Right lobe of liver (tissue), 6 donors: ENCODE data around the gene TMEM30A. TPM values are rescaled to one million over a fixed set of nuclear protein-coding genes. Genes with fewer than 3 reads are reported as not detected.

Experiments
- ATAC-seq, 4 donors: fragments of 200-7000 bp; cut with Tn5 transposase; one replicate each; pipeline ENCODE4 v1.9.1; 2020; ENCODE audit warnings: mild to moderate bottlenecking in 4 of 4, moderate library complexity in 4 of 4
- DNase-seq, 3 donors: peaks; one replicate each; pipeline ENCODE4 v3.0.0-alpha.2; 2020
- H3K27ac ChIP-seq, 3 donors: fragments of 200-600 bp; one replicate each; pipeline ENCODE4 v1.8.0; 2022
- H3K27me3 ChIP-seq, 2 donors: fragments of 200-600 bp; one replicate each; pipeline ENCODE4 v1.8.0; 2022
- H3K36me3 ChIP-seq, 4 donors: fragments of 200-600 bp; sonication (generic) in 1 of 4; one replicate each; pipeline versions ENCODE4 v1.5.1 to v1.8.0; 2017 to 2022; ENCODE audit warnings: control low read depth in 1 of 4
- H3K4me1 ChIP-seq, 4 donors: fragments of 200-600 bp; sonication (generic) in 1 of 4; one replicate each; pipeline versions ENCODE4 v1.5.1 to v1.8.0; 2017 to 2022; ENCODE audit warnings: control low read depth in 1 of 4
- H3K4me3 ChIP-seq, 3 donors: fragments of 200-600 bp; one replicate each; pipeline ENCODE4 v1.8.0; 2022
- H3K9me3 ChIP-seq, 4 donors: fragments of 200-600 bp; sonication (generic) in 1 of 4; one replicate each; pipeline versions ENCODE4 v1.5.1 to v1.8.0; 2017 to 2022; ENCODE audit warnings: control low read depth in 1 of 4
- POLR2A ChIP-seq: fragments of 450-650 bp; IDR thresholded peaks from one replicate; pipeline ENCODE4 v1.6.1; 2017; ENCODE audit warnings: antibody characterized with exemption, mild to moderate bottlenecking
- WGBS: methylation state at CpG from one replicate; pipeline ENCODE4 v1.1.6; 2018; ENCODE audit warnings: low coverage, low lambda C conversion rate; ENCODE audit not compliant: insufficient coverage; ENCODE audit errors: missing lambda C conversion rate; 5-methylcytosine and 5-hydroxymethylcytosine counted together
- intact Hi-C, 2 donors: fragments of 100-400 bp; cut with DNase I; formaldehyde crosslinking; loops; one replicate each; pipeline versions ENCODE4 v1.11.2 to v1.14.1; 2022
- total RNA-seq, 6 experiments: library from RNA; depleted of rRNA in 2 of 6; stranded (reverse); fragments of >200 nt in 2 of 6; fragmentation: NEBNext Ultra II Directional in 3 of 6; extraction: Animal tissue kit (Norgen Biotek cat#: 25700) in 3 of 6; gene quantifications; one replicate each; pipeline versions ENCODE4 v1.1.0 to v1.2.4, GENCODE V29; 2016 to 2023
- TF ChIP-seq, protein P1 (sequence below), 4 donors: fragments of 200-600 bp in 3 of 4; fragments of 450-650 bp in 1 of 4; IDR thresholded peaks; one replicate each; pipeline versions ENCODE4 v1.5.1 to v1.8.0; 2016 to 2022; ENCODE audit warnings: antibody characterized with exemption in 4 of 4, mild to moderate bottlenecking in 2 of 4
- donor health status: DM: no; HTN: yes; CAD: no.
- donor health status: DM: no; HTN: no; CAD: no.
- donor health status: DM: no; HTN: no; CAD: no.
- donor health status: DM: no; HTN: yes; CAD: no.
- donor health status: DM: no; HTN: yes; CAD: no.

TMEM30A gene
- total RNA-seq, 6 experiments from 2014 or later = 40.1 to 66.8 (median 62.2) TPM

DNA sequence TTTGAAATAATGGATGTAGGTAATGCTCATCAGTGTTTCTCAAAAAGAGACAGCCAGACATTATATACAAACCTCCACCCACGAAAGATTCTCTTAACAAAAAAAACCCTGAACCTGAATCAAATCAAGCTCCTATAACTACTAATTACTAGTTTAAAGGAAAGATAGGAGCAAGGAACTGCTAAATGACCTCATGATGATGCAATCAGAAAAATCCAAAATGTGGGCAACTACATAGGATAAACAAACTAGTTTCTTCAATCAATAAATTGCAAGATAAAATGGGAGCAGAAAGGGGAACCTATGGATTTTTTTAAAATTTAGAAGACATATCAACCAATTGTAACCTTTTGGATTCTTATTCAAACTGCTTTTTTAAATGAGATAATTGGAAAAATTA, 43.2 kb upstream of the TMEM30A start:
- intact Hi-C loops = no loop called here
- WGBS = 56% methylated on average over 1 of the region's 1 CpG
- ATAC-seq = no peak
- Histone ChIP-seq H3K27ac (no peak overlapping the region), H3K4me3 (no peak overlapping the region), H3K9me3 (no peaks in the 10 kb centered on the region), H3K4me1 (no peaks in the 10 kb centered on the region), H3K36me3 (no peaks in the 10 kb centered on the region), H3K27me3 (no peaks in the 10 kb centered on the region)
- no peak for TF ChIP-seq POLR2A
- TF ChIP-seq, protein P1, sequence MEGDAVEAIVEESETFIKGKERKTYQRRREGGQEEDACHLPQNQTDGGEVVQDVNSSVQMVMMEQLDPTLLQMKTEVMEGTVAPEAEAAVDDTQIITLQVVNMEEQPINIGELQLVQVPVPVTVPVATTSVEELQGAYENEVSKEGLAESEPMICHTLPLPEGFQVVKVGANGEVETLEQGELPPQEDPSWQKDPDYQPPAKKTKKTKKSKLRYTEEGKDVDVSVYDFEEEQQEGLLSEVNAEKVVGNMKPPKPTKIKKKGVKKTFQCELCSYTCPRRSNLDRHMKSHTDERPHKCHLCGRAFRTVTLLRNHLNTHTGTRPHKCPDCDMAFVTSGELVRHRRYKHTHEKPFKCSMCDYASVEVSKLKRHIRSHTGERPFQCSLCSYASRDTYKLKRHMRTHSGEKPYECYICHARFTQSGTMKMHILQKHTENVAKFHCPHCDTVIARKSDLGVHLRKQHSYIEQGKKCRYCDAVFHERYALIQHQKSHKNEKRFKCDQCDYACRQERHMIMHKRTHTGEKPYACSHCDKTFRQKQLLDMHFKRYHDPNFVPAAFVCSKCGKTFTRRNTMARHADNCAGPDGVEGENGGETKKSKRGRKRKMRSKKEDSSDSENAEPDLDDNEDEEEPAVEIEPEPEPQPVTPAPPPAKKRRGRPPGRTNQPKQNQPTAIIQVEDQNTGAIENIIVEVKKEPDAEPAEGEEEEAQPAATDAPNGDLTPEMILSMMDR (IDR thresholded peaks at IDR 0.05) = no peak
- no peak for DNase-seq

DNA sequence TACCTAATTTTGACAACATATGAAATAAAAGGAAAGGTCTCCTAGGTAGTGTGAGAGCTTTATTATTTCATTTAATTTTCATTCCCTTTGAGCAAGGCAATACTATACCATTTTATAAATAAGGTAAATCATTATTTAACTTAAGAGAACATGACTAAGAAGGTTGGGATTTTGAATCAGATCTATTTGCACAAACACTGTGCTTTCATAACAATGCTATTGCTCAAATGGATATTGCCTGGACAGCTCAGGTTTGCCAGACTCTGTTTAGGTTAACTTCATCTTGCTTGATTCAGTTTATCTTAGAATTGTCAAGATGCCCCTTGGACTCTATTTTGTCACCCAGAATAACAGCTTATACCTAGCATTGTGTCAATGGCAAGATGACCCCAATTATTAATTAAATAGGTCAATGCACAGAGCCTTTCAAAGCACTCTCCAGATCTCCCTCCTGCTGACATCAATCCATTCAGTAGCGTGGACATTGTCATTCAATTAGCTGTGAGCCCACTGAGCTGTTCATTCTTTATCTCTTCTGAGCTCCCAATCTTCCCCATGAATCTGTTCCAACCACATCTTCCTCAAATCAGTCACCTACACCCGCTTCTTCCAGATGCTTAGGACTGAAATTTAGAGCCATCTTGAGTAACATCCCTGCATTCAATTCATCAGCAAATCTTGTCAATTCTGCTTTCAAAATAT, 42.1 kb upstream of the TMEM30A start:
- ATAC-seq (no peak), DNase-seq (no peak)
- Histone ChIP-seq H3K27me3 (no peaks in the 10 kb centered on the region), H3K4me3 (no peak overlapping the region), H3K36me3 (no peaks in the 10 kb centered on the region), H3K4me1 (no peaks in the 10 kb centered on the region), H3K27ac (no peak overlapping the region), H3K9me3 (no peaks in the 10 kb centered on the region)
- intact Hi-C loops = no loop called here
- WGBS = 73% methylated on average over 2 of the region's 2 CpGs
- TF ChIP-seq, protein P1 (IDR thresholded peaks at IDR 0.05) = no peak
- TF ChIP-seq POLR2A = no peak

DNA sequence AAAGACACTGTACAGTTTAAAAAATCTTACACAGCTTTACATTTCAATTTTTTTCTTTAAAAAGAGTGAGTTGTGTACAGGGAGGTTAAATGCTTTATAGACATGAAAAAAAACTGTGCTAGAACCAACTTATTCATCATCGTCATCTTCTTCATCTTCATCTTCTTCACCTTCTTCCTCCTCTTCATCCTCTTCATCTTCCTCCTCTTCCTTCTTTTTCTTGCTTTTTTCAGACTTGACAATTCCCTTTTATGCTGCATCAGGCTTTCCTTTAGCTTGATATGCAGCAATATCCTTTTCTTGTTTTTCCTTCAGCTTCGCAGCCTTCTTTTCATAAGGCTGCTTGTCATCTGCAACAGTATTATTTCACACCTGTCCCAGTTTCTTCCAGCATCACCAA, 34.3 kb upstream of the TMEM30A start:
- Histone ChIP-seq H3K9me3 (no peaks in the 10 kb centered on the region), H3K27me3 (no peaks in the 10 kb centered on the region), H3K4me1 (no peaks in the 10 kb centered on the region), H3K36me3 (no peaks in the 10 kb centered on the region), H3K4me3 (no peak overlapping the region), H3K27ac (no peak overlapping the region)
- ATAC-seq (no peak), DNase-seq (no peak)
- 57% methylated on average over 2 of the region's 2 CpGs for WGBS
- intact Hi-C loops = no loop called here
- TF ChIP-seq, protein P1 (IDR thresholded peaks at IDR 0.05) = no peak
- TF ChIP-seq POLR2A = no peak

DNA sequence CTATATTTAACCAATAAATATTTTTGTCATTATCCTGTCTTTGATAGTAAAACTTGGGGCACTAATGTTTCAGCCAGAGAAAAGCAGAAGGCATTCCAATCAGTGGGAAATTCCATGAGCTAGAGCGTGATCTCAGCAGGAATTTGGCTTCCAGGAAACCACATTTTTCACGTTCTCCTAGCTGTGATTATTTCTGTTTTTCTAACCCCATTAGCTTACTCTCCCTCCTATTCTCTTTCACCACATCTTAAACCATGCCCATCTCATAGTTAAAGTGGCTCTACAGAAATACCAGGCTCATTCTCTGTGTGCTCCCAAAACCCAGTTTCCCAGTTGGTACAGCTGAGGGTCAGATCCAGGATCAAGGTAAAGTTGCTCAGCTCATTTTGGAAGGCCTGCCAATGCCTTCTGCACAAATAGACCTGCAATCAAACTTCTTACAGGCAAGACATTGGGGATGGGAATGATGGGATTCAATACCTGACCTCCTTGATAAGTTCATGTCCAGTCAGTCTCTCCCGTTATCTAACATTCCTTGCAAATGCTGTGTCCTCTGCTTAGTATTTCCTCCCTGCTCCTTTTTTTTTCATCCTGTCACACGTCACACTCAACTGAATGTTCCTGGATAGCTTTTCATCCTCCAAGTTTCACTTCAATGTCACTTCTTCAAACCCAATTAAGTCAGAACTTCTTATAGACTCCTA, 33.1 kb upstream of the TMEM30A start:
- no peak overlapping the region for H3K4me3 ChIP-seq
- peak overlapping the region in 2 of 3 donors; percentile 35 to 39 for H3K27ac ChIP-seq
- ATAC-seq (peak; percentile 22 to 68 (median 52)), DNase-seq (no peak)
- H3K36me3 ChIP-seq = no peaks in the 10 kb centered on the region
- no peaks in the 10 kb centered on the region for H3K27me3 ChIP-seq
- no peaks in the 10 kb centered on the region for H3K4me1 ChIP-seq
- WGBS = 38% methylated on average over 4 of the region's 4 CpGs
- no peaks in the 10 kb centered on the region for H3K9me3 ChIP-seq
- intact Hi-C loops = no loop called here
- TF ChIP-seq POLR2A = no peak
- TF ChIP-seq, protein P1 (IDR thresholded peaks at IDR 0.05) = no peak
